Measurements from ENCODE around the gene OSBPL8.
"Not testable (repeated sequence)": the region's sequence is repeated elsewhere in the genome, so short reads cannot be mapped to it uniquely, and the experiment has no call there.

The OSBPL8 gene

GRCh38 chr12:76486011-76486410 lies 73.6 kb downstream of the OSBPL8 start:
- no peak for TF ChIP-seq CTCF (IDR thresholded peaks at IDR 0.05; ENCODE audit: insufficient read depth, low read length, missing control alignments)
- no peak for DNase-seq (ENCODE audit: low read depth, low spot score)
- POLR2A ChIA-PET, result no interaction called here
- no peak overlapping the region for H3K4me3 ChIP-seq (ENCODE audit: low read depth, low read length)
- CTCF ChIA-PET, result no interaction called here

- TF ChIP-seq CTCF (IDR thresholded peaks at IDR 0.05; ENCODE audit: insufficient read depth, low read length, missing control alignments), result no peak
- ChIA-PET POLR2A (no interaction called here), CTCF (no interaction called here)
- H3K4me3 ChIP-seq (ENCODE audit: low read depth, low read length), result no peak overlapping the region
- DNase-seq (ENCODE audit: low read depth, low spot score), result no peak
Observed at GRCh38 chr12:76480796-76481195, 78.8 kb downstream of the OSBPL8 start.

- no peak for DNase-seq (ENCODE audit: low read depth, low spot score)
- no peak overlapping the region for H3K4me3 ChIP-seq (ENCODE audit: low read depth, low read length)
- ChIA-PET POLR2A (no interaction called here), CTCF (no interaction called here)
- no peak for TF ChIP-seq CTCF (IDR thresholded peaks at IDR 0.05; ENCODE audit: insufficient read depth, low read length, missing control alignments)
Observed at GRCh38 chr12:76478045-76478444, 81.5 kb downstream of the OSBPL8 start.

- H3K4me3 ChIP-seq (ENCODE audit: low read depth, low read length); DNase-seq (ENCODE audit: low read depth, low spot score); POLR2A ChIA-PET: not testable (repeated sequence)
- CTCF ChIA-PET, result interaction anchor here (1.5 kb wide), 1 partner anchor 113 kb away, joined by 4 read pairs; no protein-coding TSS in a partner anchor
Observed at GRCh38 chr12:76472862-76473261, 86.7 kb downstream of the OSBPL8 start.

GRCh38 chr12:76471579-76471978 lies 88.0 kb downstream of the OSBPL8 start:
- no peak overlapping the region for H3K4me3 ChIP-seq (ENCODE audit: low read depth, low read length)
- POLR2A ChIA-PET, result no interaction called here
- no peak for TF ChIP-seq CTCF (IDR thresholded peaks at IDR 0.05; ENCODE audit: insufficient read depth, low read length, missing control alignments)
- CTCF ChIA-PET, result interaction anchor here (1.0 kb wide), 1 partner anchor 17 kb away, joined by 3 read pairs; no protein-coding TSS in a partner anchor
- no peak for DNase-seq (ENCODE audit: low read depth, low spot score)

- POLR2A ChIA-PET, result no interaction called here
- peak; percentile 84 for DNase-seq (ENCODE audit: low read depth, low spot score)
- H3K4me3 ChIP-seq (ENCODE audit: low read depth, low read length), result no peak overlapping the region
- no peak for TF ChIP-seq CTCF (IDR thresholded peaks at IDR 0.05; ENCODE audit: insufficient read depth, low read length, missing control alignments)
- CTCF ChIA-PET, result interaction anchor here (3.2 kb wide), 1 partner anchor 15 kb away, joined by 29 read pairs; no protein-coding TSS in a partner anchor
Observed at GRCh38 chr12:76470028-76470939, 89.3 kb downstream of the OSBPL8 start.
